Body of pancreas (tissue), 4 donors: Measurements from ENCODE around the gene IGHMBP2. TPM values are rescaled to one million over a fixed set of nuclear protein-coding genes. Genes with fewer than 3 reads are reported as not detected.
"Not testable (repeated sequence)": the region's sequence is repeated elsewhere in the genome, so short reads cannot be mapped to it uniquely, and the experiment has no call there.

ENCODE experiments used
- ATAC-seq: fragments of 150-250 bp; one replicate; pipeline ENCODE4 v1.9.1; 2016
- DNase-seq, 4 donors: peaks; one replicate each; pipeline ENCODE4 v3.0.0-alpha.2; 2019
- H3K27ac ChIP-seq, 4 donors: fragments of 200-600 bp; sonication (generic); 1 replicate in 3 of 4; 2 replicates in 1 of 4; pipeline versions ENCODE4 v1.5.1 to v1.6.1; 2016 to 2019; ENCODE audit warnings: mild to moderate bottlenecking in 1 of 4, mixed read lengths in 1 of 4, moderate library complexity in 1 of 4
- H3K27me3 ChIP-seq, 2 donors: fragments of 200-600 bp; sonication (generic); one replicate each; pipeline ENCODE4 v1.6.0; 2016; ENCODE audit warnings: mild to moderate bottlenecking in 1 of 2
- H3K36me3 ChIP-seq, 2 donors: fragments of 200-600 bp; sonication (generic); replicated peaks in 1 of 2; 2 replicates each; pipeline ENCODE4 v1.5.1; 2016; ENCODE audit warnings: low read depth in 2 of 2; ENCODE audit not compliant: insufficient read depth in 1 of 2
- H3K4me1 ChIP-seq: fragments of 200-600 bp; sonication (generic); one replicate; pipeline ENCODE4 v1.6.0; 2016
- H3K4me3 ChIP-seq, 2 donors: fragments of 200-600 bp; sonication (generic); 1 replicate in 1 of 2; 2 replicates in 1 of 2; pipeline ENCODE4 v1.5.1; 2016 to 2019
- H3K9me3 ChIP-seq, 3 donors: fragments of 200-600 bp; sonication (generic); 1 replicate in 2 of 3; 2 replicates in 1 of 3; pipeline ENCODE4 v1.5.1; 2016
- POLR2A ChIP-seq, 3 donors: fragments of 450-650 bp; IDR thresholded peaks; one replicate each; pipeline ENCODE4 v1.6.1; 2016; ENCODE audit warnings: antibody characterized with exemption in 3 of 3, mild to moderate bottlenecking in 2 of 3
- WGBS, 2 donors: methylation state at CpG; one replicate each; pipeline ENCODE4 v1.1.5; 2017; 5-methylcytosine and 5-hydroxymethylcytosine counted together
- intact Hi-C: fragments of 100-400 bp; cut with DNase I; formaldehyde crosslinking; loops from one replicate; pipeline ENCODE4 v1.15.1; 2023
- total RNA-seq, 2 donors: library from RNA; depleted of rRNA; stranded (reverse); fragments of >200 nt; gene quantifications; one replicate each; pipeline ENCODE4 v1.1.0, GENCODE V29; 2016
- TF ChIP-seq, protein P1 (sequence below), 7 experiments: fragments of 450-650 bp in 4 of 7; fragments of 200-600 bp in 3 of 7; sonication (generic) in 3 of 7; IDR thresholded peaks; one replicate each; pipeline ENCODE4 v1.5.1; 2016 to 2019; ENCODE audit warnings: antibody characterized with exemption in 7 of 7

Gene IGHMBP2
- total RNA-seq, result 10 to 100 TPM in 1 of 2 donors, 1 to 10 TPM in 1; 6.2 to 17.1 TPM

DNA sequence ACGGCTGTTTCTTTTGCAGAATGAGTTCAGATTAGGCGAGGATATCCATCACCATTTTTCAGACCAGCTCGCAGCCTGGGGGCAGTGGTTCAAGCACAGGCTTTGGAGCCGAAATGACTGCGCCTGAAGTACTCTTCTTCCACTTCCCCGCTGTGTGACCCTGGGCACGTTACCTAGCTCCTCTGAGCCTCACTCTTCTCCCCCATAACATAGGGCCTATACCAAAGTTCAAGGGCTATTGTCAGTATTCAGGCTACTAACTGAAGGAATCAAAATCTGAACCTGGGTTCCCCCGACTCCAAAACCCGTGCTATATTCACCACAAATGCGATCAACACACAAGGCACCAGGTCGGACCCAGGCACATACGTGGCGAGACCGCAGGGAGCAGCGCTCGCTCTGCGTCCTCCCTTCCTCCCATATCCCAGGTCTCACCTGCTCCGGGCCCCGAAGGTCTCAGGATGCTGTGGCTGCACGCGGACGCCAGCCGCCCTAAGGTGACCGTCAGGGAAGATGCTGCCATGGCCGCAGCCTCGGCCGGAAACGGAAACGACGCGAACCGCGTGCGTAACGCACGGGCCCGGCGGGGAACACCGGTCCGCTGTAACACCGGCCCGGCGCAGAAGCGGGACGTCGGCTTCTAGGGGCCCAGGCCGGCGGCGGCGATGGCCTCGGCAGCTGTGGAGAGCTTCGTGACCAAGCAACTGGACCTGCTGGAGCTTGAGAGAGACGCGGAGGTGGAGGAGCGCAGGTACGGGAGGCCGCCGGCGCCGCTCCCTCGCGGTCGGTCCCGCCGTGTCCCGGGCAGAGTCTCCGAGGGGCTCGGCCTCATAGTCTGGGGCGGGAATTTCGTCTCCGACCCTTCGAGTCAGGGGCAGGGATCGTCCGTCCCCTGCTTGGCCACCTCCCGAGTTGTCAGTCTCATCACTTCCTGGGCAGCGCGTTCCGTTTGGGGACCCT lies at the start of gene IGHMBP2, which contains the start of gene MRPL21:
Gene IGHMBP2 (plus strand): TSS at position 604 of the 960 bp plus-strand sequence. CDS start 62 bp downstream, at position 666.
Gene MRPL21 (minus strand): TSS at position 545 of the 960 bp plus-strand sequence. CDS start 22 bp downstream, at position 523.
- Histone ChIP-seq H3K27ac (peak within 1 kb of the TSS; percentile 1 to 83 (median 70)), H3K27me3 (no peaks in the 10 kb centered on the region), H3K4me1 (peaks cover 27% of the 10 kb centered on the region), H3K9me3 (no peaks in the 10 kb centered on the region), H3K36me3 (peaks cover 0 to 7% of the 10 kb centered on the region in 2 donors), H3K4me3 (peak within 1 kb of the TSS; percentile 33 to 95)
- intact Hi-C loops, result no loop called here
- WGBS, 2 donors, result 0 to 1% methylated on average over 13 to 75 of the region's 78 CpGs
- ATAC-seq, result peak; percentile 93
- TF ChIP-seq, protein P1, sequence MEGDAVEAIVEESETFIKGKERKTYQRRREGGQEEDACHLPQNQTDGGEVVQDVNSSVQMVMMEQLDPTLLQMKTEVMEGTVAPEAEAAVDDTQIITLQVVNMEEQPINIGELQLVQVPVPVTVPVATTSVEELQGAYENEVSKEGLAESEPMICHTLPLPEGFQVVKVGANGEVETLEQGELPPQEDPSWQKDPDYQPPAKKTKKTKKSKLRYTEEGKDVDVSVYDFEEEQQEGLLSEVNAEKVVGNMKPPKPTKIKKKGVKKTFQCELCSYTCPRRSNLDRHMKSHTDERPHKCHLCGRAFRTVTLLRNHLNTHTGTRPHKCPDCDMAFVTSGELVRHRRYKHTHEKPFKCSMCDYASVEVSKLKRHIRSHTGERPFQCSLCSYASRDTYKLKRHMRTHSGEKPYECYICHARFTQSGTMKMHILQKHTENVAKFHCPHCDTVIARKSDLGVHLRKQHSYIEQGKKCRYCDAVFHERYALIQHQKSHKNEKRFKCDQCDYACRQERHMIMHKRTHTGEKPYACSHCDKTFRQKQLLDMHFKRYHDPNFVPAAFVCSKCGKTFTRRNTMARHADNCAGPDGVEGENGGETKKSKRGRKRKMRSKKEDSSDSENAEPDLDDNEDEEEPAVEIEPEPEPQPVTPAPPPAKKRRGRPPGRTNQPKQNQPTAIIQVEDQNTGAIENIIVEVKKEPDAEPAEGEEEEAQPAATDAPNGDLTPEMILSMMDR (IDR thresholded peaks at IDR 0.05), result peak in 1 of 7 experiments; percentile 6
- TF ChIP-seq POLR2A (IDR thresholded peaks at IDR 0.05), result peak; percentile 14 to 70 (median 66)
- peak; percentile 84 to 87 (median 84) for DNase-seq

- H3K4me1 ChIP-seq, result peaks cover 21% of the 10 kb centered on the region
- no peak for DNase-seq
- TF ChIP-seq, protein P1 (IDR thresholded peaks at IDR 0.05), result no peak
- no peak for TF ChIP-seq POLR2A (IDR thresholded peaks at IDR 0.05)
- no peak for ATAC-seq
- no peaks in the 10 kb centered on the region for H3K27me3 ChIP-seq
- H3K4me3 ChIP-seq, result no peak overlapping the region
- H3K9me3 ChIP-seq, result no peaks in the 10 kb centered on the region
- H3K27ac ChIP-seq, result no peak overlapping the region
- H3K36me3 ChIP-seq, result no peaks in the 10 kb centered on the region
- WGBS, 2 donors, result 27% methylated on average over 39 to 42 of the region's 42 CpGs
- intact Hi-C loops, result no loop called here
Measured at GRCh38 chr11:68854273-68854958, 49.3 kb upstream of the IGHMBP2 start.

GRCh38 chr11:68855205-68855981 lies 48.3 kb upstream of the IGHMBP2 start:
- H3K4me3 ChIP-seq, result peak overlapping the region in 1 of 2 donors; percentile 25
- ATAC-seq (peak; percentile 77), DNase-seq (peak in 3 of 4 donors; percentile 28 to 60 (median 54))
- peak overlapping the region in 3 of 4 donors; percentile 15 to 75 (median 22) for H3K27ac ChIP-seq
- 4 to 47% methylated on average over 5 to 44 of the region's 62 CpGs for WGBS, 2 donors
- peaks cover 21% of the 10 kb centered on the region for H3K4me1 ChIP-seq
- no peak for TF ChIP-seq POLR2A (IDR thresholded peaks at IDR 0.05)
- TF ChIP-seq, protein P1 (IDR thresholded peaks at IDR 0.05), result peak in 3 of 7 experiments; percentile 13 to 38 (median 38)
- intact Hi-C loops, result no loop called here
- no peaks in the 10 kb centered on the region for H3K36me3 ChIP-seq
- H3K9me3 ChIP-seq, result no peaks in the 10 kb centered on the region
- H3K27me3 ChIP-seq, result no peaks in the 10 kb centered on the region

- H3K36me3 ChIP-seq, H3K27ac ChIP-seq, H3K9me3 ChIP-seq, intact Hi-C loops, DNase-seq, H3K4me3 ChIP-seq, H3K27me3 ChIP-seq, ATAC-seq: not testable (repeated sequence)
- H3K4me1 ChIP-seq, result peaks cover 21% of the 10 kb centered on the region
- 87 to 88% methylated on average over 20 to 21 of the region's 21 CpGs for WGBS, 2 donors
Measured at GRCh38 chr11:68856425-68857030, 47.2 kb upstream of the IGHMBP2 start.
